Measurements from ENCODE around the gene GFOD1. TPM values are rescaled to one million over a fixed set of nuclear protein-coding genes. Genes with fewer than 3 reads are reported as not detected.
"Not testable (repeated sequence)": the region's sequence is repeated elsewhere in the genome, so short reads cannot be mapped to it uniquely, and the experiment has no call there.

Gene GFOD1
- total RNA-seq, 4 donors from 2014 or later = 21.8 to 49.4 (median 31.1) TPM

GRCh38 chr6:13436399-13437217, 50.8 kb downstream of the GFOD1 start:
- no peak overlapping the region for H3K27ac ChIP-seq
- H3K4me1 ChIP-seq = peaks cover 0 to 24% (median 8%) of the 10 kb centered on the region in 4 donors
- TF ChIP-seq EP300 (IDR thresholded peaks at IDR 0.05) (no peak), POLR2A (IDR thresholded peaks at IDR 0.05) (no peak), CTCF (IDR thresholded peaks at IDR 0.05) (no peak)
- H3K36me3 ChIP-seq = no peaks in the 10 kb centered on the region
- H3K27me3 ChIP-seq = no peaks in the 10 kb centered on the region
- no peak for DNase-seq (ENCODE audit: low spot score in 2 of 2)
- no peak overlapping the region for H3K4me3 ChIP-seq
- H3K9me3 ChIP-seq = peaks cover 0 to 5% (median 0%) of the 10 kb centered on the region in 4 donors
- 62 to 63% methylated on average over 7 of the region's 7 CpGs for WGBS, 2 donors

GRCh38 chr6:13435477-13436246, 51.7 kb downstream of the GFOD1 start:
- no peaks in the 10 kb centered on the region for H3K27me3 ChIP-seq
- peaks cover 0 to 5% (median 0%) of the 10 kb centered on the region in 4 donors for H3K9me3 ChIP-seq
- H3K4me1 ChIP-seq = peaks cover 0 to 23% (median 13%) of the 10 kb centered on the region in 4 donors
- H3K4me3 ChIP-seq = no peak overlapping the region
- no peak for DNase-seq (ENCODE audit: low spot score in 2 of 2)
- WGBS, 2 donors = 50 to 80% methylated on average over 3 to 4 of the region's 4 CpGs
- H3K27ac ChIP-seq = no peak overlapping the region
- TF ChIP-seq POLR2A (IDR thresholded peaks at IDR 0.05) (no peak), CTCF (IDR thresholded peaks at IDR 0.05) (no peak), EP300 (IDR thresholded peaks at IDR 0.05) (no peak)
- no peaks in the 10 kb centered on the region for H3K36me3 ChIP-seq

- Histone ChIP-seq H3K27me3 (no peaks in the 10 kb centered on the region), H3K4me1 (peaks cover 0 to 20% (median 12%) of the 10 kb centered on the region in 4 donors), H3K9me3 (peaks cover 0 to 5% (median 0%) of the 10 kb centered on the region in 4 donors), H3K36me3 (no peaks in the 10 kb centered on the region), H3K27ac (no peak overlapping the region), H3K4me3 (no peak overlapping the region)
- no peak for DNase-seq (ENCODE audit: low spot score in 2 of 2)
- WGBS, 2 donors = 93 to 95% methylated on average over 6 of the region's 6 CpGs
- TF ChIP-seq CTCF (IDR thresholded peaks at IDR 0.05) (no peak), POLR2A (IDR thresholded peaks at IDR 0.05) (no peak), EP300 (IDR thresholded peaks at IDR 0.05) (no peak)
Observed at GRCh38 chr6:13434777-13435176, 52.6 kb downstream of the GFOD1 start.

GRCh38 chr6:13434135-13434775, 53.1 kb downstream of the GFOD1 start:
- not testable (repeated sequence) for H3K27me3 ChIP-seq; H3K36me3 ChIP-seq; H3K9me3 ChIP-seq; H3K27ac ChIP-seq; H3K4me3 ChIP-seq; DNase-seq (ENCODE audit: low spot score in 2 of 2)
- peaks cover 0 to 22% (median 12%) of the 10 kb centered on the region in 4 donors for H3K4me1 ChIP-seq

GRCh38 chr6:13433709-13434121, 53.7 kb downstream of the GFOD1 start:
- Histone ChIP-seq H3K4me1 (peaks cover 0 to 27% (median 15%) of the 10 kb centered on the region in 4 donors), H3K9me3 (peaks cover 0 to 5% (median 0%) of the 10 kb centered on the region in 4 donors), H3K4me3 (no peak overlapping the region), H3K27ac (no peak overlapping the region), H3K27me3 (no peaks in the 10 kb centered on the region), H3K36me3 (no peaks in the 10 kb centered on the region)
- WGBS, 2 donors = 78 to 87% methylated on average over 5 of the region's 5 CpGs
- no peak for DNase-seq (ENCODE audit: low spot score in 2 of 2)
- TF ChIP-seq CTCF (IDR thresholded peaks at IDR 0.05) = no peak
- TF ChIP-seq EP300 (IDR thresholded peaks at IDR 0.05) = no peak
- no peak for TF ChIP-seq POLR2A (IDR thresholded peaks at IDR 0.05)
